ENCODE results near the gene BRPF1. TPM values are rescaled to one million over a fixed set of nuclear protein-coding genes. Genes with fewer than 3 reads are reported as not detected.

Gene BRPF1
- total and polyA plus RNA-seq, 10 of the 15 experiments (the other 5 are each of a cell fraction or from before 2014, with no cell fraction given) = 1.2 to 25.3 (median 13.6) TPM

DNA sequence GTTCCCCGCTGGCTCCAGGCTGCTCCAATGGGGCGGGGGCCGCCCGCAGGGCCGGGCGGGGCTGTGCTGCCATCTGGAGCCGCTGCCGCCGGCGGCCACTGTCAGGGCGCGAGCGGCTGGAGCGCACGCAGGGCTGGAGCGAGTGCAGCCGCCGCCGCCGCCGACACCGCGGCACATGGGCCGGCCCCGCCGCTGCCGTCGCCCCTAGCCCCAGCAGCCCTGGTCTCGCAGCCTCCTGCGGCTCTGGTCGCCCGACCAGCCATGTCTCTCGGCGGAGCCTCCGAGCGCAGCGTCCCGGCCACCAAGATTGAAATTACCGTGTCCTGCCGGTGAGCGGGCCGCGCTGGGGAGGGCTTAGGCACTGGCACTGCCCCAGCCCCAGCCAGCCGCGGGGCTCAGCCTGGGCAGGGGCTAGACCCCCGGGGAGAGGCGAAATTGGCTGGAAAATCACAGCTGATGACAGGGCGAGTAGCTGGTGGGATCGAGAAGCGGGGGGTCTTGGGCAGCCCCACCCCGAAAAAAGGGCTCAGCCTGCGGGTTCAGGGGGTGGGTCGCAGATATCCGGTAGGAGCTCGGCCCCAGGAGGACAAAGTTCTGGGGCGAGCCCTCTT, 27.7 kb upstream of the BRPF1 start, which contains the start of gene CPNE9:
TSS of gene CPNE9 (plus strand) at position 98 of the 611 bp plus-strand sequence. CDS start at position 262, 164 bp downstream.
- Histone ChIP-seq H3K27ac (ENCODE audit: control insufficient read depth, insufficient read depth) (no peak within 1 kb of the TSS), H3K4me1 (ENCODE audit: control insufficient read depth, insufficient read depth, low read length) (no peaks in the 10 kb centered on the region), H3K4me2 (ENCODE audit: control insufficient read depth, insufficient read depth) (no peak within 1 kb of the TSS), H3K27me3 (replicated peaks in 1 of 2; ENCODE audit: control insufficient read depth in 2 of 2, insufficient read depth in 2 of 2, low read length in 1 of 2) (peaks cover 0 to 3% of the 10 kb centered on the region in 2 experiments; a peak in 1 of 4 replicates), H2AFZ (ENCODE audit: control insufficient read depth, low read depth, low read length) (no peak within 1 kb of the TSS), H3K9me3 (replicated peaks; ENCODE audit: control insufficient read depth, insufficient read depth, low read length) (no peaks in the 10 kb centered on the region), H3K79me2 (ENCODE audit: control insufficient read depth, insufficient read depth, low read length) (no peaks in the 10 kb centered on the region), H3K4me3 (no peak within 1 kb of the TSS), H4K20me1 (ENCODE audit: control insufficient read depth, insufficient read depth) (no peaks in the 10 kb centered on the region), H3K9ac (ENCODE audit: control insufficient read depth, insufficient read depth, low read length) (no peak within 1 kb of the TSS), H3K36me3 (ENCODE audit: control insufficient read depth in 2 of 2, insufficient read depth in 2 of 2, low read length in 1 of 2) (no peaks in the 10 kb centered on the region; a peak in 2 of 4 replicates)
- DNase-seq (ENCODE audit: low read depth, low spot score) = no peak
- ChIA-PET POLR2A (no interaction called here), RAD21 (ENCODE audit: unreplicated experiment) (no interaction called here), SMC1A (ENCODE audit: uncharacterized antibody, unreplicated experiment) (interaction anchor here (1.2 kb wide), 1 partner anchor 12 kb away, joined by 8 read pairs; no protein-coding TSS in a partner anchor), CTCF (no interaction called here)
- in situ Hi-C loops (cut with MboI) = no loop called here
- no TSS peak for BruUV-seq (replicated peaks)
- ATAC-seq = peak; percentile 33
- FAIRE-seq = no peak
- no peak for TF ChIP-seq YBX1 (IDR thresholded peaks at IDR 0.05)
- no peak for TF ChIP-seq HDAC6 (IDR thresholded peaks at IDR 0.05; ENCODE audit: unreplicated experiment)
- no peak for TF ChIP-seq SUZ12 (IDR thresholded peaks at IDR 0.05; ENCODE audit: unreplicated experiment)
- no peak for TF ChIP-seq PAX5 (IDR thresholded peaks at IDR 0.05; ENCODE audit: borderline replicate concordance, low read depth, low read length)
- no peak for TF ChIP-seq SMAD5 (IDR thresholded peaks at IDR 0.05; ENCODE audit: low read depth)
- TF ChIP-seq NFXL1 (IDR thresholded peaks at IDR 0.05; ENCODE audit: borderline replicate concordance) = no peak
- no peak for TF ChIP-seq ZSCAN29 (IDR thresholded peaks at IDR 0.05)
- TF ChIP-seq EZH2 (IDR thresholded peaks at IDR 0.05; ENCODE audit: borderline replicate concordance, control insufficient read depth, low read depth, low read length) = no peak
- no peak for TF ChIP-seq MTA3 (IDR thresholded peaks at IDR 0.05; ENCODE audit: borderline replicate concordance, low read length)
- WGBS (ENCODE audit: insufficient coverage, insufficient replicate concordance, low lambda C conversion rate, missing lambda C conversion rate) = 33% methylated on average over 37 of the region's 56 CpGs
- intact Hi-C loops (cut with micrococcal nuclease; ENCODE audit: unreplicated experiment) = no loop called here

All from GM12878 (cell line).